Neural cell (in vitro differentiated cells): ENCODE results near the gene VWC2.

ENCODE experiments used
- CTCF ChIP-seq: fragments of 450-650 bp; IDR thresholded peaks from 2 replicates; pipeline ENCODE4 v1.5.1; 2014; ENCODE audit warnings: antibody characterized with exemption, mild to moderate bottlenecking, moderate library complexity; ENCODE audit not compliant: poor library complexity, severe bottlenecking
- EP300 ChIP-seq: fragments of 450-650 bp; conservative IDR thresholded peaks from 2 replicates; pipeline ENCODE4 v1.6.1; 2014; ENCODE audit warnings: antibody characterized with exemption, mild to moderate bottlenecking, moderate library complexity; ENCODE audit not compliant: poor library complexity, severe bottlenecking
- EZH2 ChIP-seq: fragments of 200-600, 300-800 bp; shearing (Covaris generic), sonication (generic); IDR thresholded peaks from 2 replicates; pipeline ENCODE4 v1.6.1; 2014; ENCODE audit warnings: antibody characterized with exemption, low read length, borderline replicate concordance, mild to moderate bottlenecking; ENCODE audit not compliant: insufficient read depth, poor library complexity, severe bottlenecking
- MXI1 ChIP-seq: fragments of 450-650 bp; conservative IDR thresholded peaks from 2 replicates; pipeline ENCODE4 v1.6.1; 2014; ENCODE audit warnings: antibody characterized with exemption, mild to moderate bottlenecking; ENCODE audit not compliant: poor library complexity, severe bottlenecking
- POLR2AphosphoS5 ChIP-seq: IDR thresholded peaks from 2 replicates; pipeline ENCODE4 v1.6.1; 2012
- RAD21 ChIP-seq: fragments of 450-650 bp; conservative IDR thresholded peaks from 2 replicates; pipeline ENCODE4 v1.6.1; 2014; ENCODE audit warnings: antibody characterized with exemption, mild to moderate bottlenecking, moderate library complexity
- REST ChIP-seq: IDR thresholded peaks from 2 replicates; pipeline ENCODE4 v1.6.1; 2012; ENCODE audit warnings: borderline replicate concordance
- SMC3 ChIP-seq: fragments of 450-650 bp; conservative IDR thresholded peaks from 2 replicates; pipeline ENCODE4 v1.6.1; 2014; ENCODE audit warnings: antibody characterized with exemption, mild to moderate bottlenecking, moderate library complexity; ENCODE audit not compliant: poor library complexity
- TAF1 ChIP-seq: IDR thresholded peaks from 2 replicates; pipeline ENCODE4 v1.6.1; 2012; ENCODE audit warnings: low read depth

GRCh38 chr7:49791088-49791741, 17.8 kb downstream of the VWC2 start:
- TF ChIP-seq CTCF (peak; percentile 70), EZH2 (no peak), EP300 (no peak), TAF1 (no peak), POLR2AphosphoS5 (no peak), MXI1 (no peak), RAD21 (peak; percentile 77), REST (no peak), SMC3 (peak; percentile 81)
